HepG2 (cell line): ENCODE results near the gene DIS3L2.

ENCODE experiments used
- BHLHE40 ChIP-seq: IDR thresholded peaks from 2 replicates; pipeline ENCODE4 v1.6.1; 2011; ENCODE audit warnings: low read length, improper control_type of control experiment
- KAT7 ChIP-seq: IDR thresholded peaks from 2 replicates; pipeline ENCODE4 v1.6.1; 2018; ENCODE audit warnings: borderline replicate concordance, missing compliant biosample characterization
- NFYB ChIP-seq: sonication (generic); formaldehyde crosslinking; IDR thresholded peaks from 2 replicates; pipeline ENCODE4 v1.4.0; 2020; ENCODE audit warnings: missing genetic modification reagents
- TARDBP ChIP-seq: sonication (generic); formaldehyde crosslinking; IDR thresholded peaks from 2 replicates; pipeline ENCODE4 v1.8.0; 2022; ENCODE audit warnings: mild to moderate bottlenecking, missing genetic modification reagents
- TCF7L2 ChIP-seq: IDR thresholded peaks from 2 replicates; pipeline ENCODE4 v1.6.1; 2011; ENCODE audit warnings: mild to moderate bottlenecking, low read depth, low read length, moderate library complexity
- ZNF207 ChIP-seq: fragments of 450-650 bp; IDR thresholded peaks from 2 replicates; pipeline ENCODE4 v1.6.1; 2016; ENCODE audit warnings: antibody characterized with exemption, borderline replicate concordance
- TF ChIP-seq, protein P1 (sequence below): sonication (generic); formaldehyde crosslinking; IDR thresholded peaks from 2 replicates; pipeline ENCODE4 v1.5.0; 2020; ENCODE audit warnings: mild to moderate bottlenecking, missing genetic modification reagents
- TF ChIP-seq, protein P2 (sequence below): sonication (generic); formaldehyde crosslinking; IDR thresholded peaks from 2 replicates; pipeline ENCODE4 v1.9.0; 2021; ENCODE audit warnings: missing genetic modification reagents, mild to moderate bottlenecking, borderline replicate concordance
- TF ChIP-seq, protein P3 (sequence below): sonication (generic); formaldehyde crosslinking; IDR thresholded peaks from 2 replicates; pipeline ENCODE4 v1.4.0; 2020; ENCODE audit warnings: missing genetic modification reagents
- TF ChIP-seq, protein P4 (sequence below): sonication (generic); formaldehyde crosslinking; IDR thresholded peaks from 2 replicates; pipeline ENCODE4 v1.5.0; 2020; ENCODE audit warnings: mild to moderate bottlenecking, missing genetic modification reagents, moderate library complexity

DNA sequence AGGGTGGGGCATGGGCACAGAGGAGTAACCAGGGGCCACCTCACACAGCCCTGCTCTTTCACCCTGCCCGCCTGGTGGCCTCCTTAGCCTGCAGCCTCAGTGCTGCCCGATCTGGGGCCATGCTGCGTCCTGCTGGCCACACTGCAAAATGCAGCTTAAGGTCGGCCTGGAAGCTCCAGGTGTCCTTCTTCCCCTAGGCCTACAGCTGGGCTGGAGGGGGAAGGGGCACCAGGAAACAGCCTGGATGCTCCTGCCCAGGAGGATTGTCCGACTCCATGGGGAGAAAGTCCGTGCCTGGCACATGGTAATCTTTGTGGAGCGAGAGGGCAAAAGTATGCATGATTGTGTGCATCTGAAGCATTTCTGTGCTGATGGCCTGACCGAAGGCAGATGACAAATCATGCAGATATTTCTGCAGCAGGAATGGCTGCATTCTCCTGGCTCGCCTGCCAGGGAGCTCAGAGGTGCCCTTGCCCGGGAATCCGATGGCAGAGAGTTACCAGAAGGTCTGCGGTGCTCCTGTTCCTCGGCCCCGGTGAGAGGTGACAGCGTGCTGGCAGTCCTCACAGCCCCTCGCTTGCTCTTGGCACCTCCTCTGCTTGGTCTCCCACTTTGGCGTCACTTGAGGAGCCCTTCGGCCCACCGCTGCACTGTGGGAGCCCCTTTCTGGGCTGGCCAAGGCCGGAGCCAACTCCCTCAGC is 404.3 kb downstream of the DIS3L2 start:
- TF ChIP-seq, protein P1, sequence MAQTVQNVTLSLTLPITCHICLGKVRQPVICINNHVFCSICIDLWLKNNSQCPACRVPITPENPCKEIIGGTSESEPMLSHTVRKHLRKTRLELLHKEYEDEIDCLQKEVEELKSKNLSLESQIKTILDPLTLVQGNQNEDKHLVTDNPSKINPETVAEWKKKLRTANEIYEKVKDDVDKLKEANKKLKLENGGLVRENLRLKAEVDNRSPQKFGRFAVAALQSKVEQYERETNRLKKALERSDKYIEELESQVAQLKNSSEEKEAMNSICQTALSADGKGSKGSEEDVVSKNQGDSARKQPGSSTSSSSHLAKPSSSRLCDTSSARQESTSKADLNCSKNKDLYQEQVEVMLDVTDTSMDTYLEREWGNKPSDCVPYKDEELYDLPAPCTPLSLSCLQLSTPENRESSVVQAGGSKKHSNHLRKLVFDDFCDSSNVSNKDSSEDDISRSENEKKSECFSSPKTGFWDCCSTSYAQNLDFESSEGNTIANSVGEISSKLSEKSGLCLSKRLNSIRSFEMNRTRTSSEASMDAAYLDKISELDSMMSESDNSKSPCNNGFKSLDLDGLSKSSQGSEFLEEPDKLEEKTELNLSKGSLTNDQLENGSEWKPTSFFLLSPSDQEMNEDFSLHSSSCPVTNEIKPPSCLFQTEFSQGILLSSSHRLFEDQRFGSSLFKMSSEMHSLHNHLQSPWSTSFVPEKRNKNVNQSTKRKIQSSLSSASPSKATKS, result no peak
- TF ChIP-seq NFYB (CRISPR knock-in tag) (no peak), TCF7L2 (no peak), ZNF207 (no peak), TARDBP (CRISPR knock-in tag) (no peak), BHLHE40 (no peak), KAT7 (CRISPR knock-in tag) (no peak)
- TF ChIP-seq, protein P2, sequence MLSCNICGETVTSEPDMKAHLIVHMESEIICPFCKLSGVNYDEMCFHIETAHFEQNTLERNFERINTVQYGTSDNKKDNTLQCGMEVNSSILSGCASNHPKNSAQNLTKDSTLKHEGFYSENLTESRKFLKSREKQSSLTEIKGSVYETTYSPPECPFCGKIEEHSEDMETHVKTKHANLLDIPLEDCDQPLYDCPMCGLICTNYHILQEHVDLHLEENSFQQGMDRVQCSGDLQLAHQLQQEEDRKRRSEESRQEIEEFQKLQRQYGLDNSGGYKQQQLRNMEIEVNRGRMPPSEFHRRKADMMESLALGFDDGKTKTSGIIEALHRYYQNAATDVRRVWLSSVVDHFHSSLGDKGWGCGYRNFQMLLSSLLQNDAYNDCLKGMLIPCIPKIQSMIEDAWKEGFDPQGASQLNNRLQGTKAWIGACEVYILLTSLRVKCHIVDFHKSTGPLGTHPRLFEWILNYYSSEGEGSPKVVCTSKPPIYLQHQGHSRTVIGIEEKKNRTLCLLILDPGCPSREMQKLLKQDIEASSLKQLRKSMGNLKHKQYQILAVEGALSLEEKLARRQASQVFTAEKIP, result no peak
- TF ChIP-seq, protein P3, sequence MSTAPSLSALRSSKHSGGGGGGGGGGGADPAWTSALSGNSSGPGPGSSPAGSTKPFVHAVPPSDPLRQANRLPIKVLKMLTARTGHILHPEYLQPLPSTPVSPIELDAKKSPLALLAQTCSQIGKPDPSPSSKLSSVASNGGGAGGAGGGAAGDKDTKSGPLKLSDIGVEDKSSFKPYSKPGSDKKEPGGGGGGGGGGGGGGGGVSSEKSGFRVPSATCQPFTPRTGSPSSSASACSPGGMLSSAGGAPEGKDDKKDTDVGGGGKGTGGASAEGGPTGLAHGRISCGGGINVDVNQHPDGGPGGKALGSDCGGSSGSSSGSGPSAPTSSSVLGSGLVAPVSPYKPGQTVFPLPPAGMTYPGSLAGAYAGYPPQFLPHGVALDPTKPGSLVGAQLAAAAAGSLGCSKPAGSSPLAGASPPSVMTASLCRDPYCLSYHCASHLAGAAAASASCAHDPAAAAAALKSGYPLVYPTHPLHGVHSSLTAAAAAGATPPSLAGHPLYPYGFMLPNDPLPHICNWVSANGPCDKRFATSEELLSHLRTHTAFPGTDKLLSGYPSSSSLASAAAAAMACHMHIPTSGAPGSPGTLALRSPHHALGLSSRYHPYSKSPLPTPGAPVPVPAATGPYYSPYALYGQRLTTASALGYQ (CRISPR knock-in tag), result no peak
- TF ChIP-seq, protein P4, sequence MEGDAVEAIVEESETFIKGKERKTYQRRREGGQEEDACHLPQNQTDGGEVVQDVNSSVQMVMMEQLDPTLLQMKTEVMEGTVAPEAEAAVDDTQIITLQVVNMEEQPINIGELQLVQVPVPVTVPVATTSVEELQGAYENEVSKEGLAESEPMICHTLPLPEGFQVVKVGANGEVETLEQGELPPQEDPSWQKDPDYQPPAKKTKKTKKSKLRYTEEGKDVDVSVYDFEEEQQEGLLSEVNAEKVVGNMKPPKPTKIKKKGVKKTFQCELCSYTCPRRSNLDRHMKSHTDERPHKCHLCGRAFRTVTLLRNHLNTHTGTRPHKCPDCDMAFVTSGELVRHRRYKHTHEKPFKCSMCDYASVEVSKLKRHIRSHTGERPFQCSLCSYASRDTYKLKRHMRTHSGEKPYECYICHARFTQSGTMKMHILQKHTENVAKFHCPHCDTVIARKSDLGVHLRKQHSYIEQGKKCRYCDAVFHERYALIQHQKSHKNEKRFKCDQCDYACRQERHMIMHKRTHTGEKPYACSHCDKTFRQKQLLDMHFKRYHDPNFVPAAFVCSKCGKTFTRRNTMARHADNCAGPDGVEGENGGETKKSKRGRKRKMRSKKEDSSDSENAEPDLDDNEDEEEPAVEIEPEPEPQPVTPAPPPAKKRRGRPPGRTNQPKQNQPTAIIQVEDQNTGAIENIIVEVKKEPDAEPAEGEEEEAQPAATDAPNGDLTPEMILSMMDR (CRISPR knock-in tag), result peak; percentile 78
